K562 treated with DMSO at 1 percent for 4 hours (cell line): ENCODE data around the gene OR52W1. TPM values are rescaled to one million over a fixed set of nuclear protein-coding genes. Genes with fewer than 3 reads are reported as not detected.

Experiments used
- total RNA-seq: library from RNA; unstranded; fragments of 300-600 nt; gene quantifications from 2 replicates; pipeline ENCODE4 v1.2.3, GENCODE V29; 2022; ENCODE audit not compliant: insufficient read depth

The OR52W1 gene
- not detected in 2 replicates for total RNA-seq

GRCh38 chr11:6199174-6199810 is at the start of gene OR52W1:
OR52W1 (plus strand) TSS chr11:6199224; CDS start chr11:6199224, 0 bp downstream.

GRCh38 chr11:6170226-6170625 is 28.8 kb upstream of the OR52W1 start, which contains the start of gene OR52B2:
OR52B2 (minus strand) TSS chr11:6170326; CDS start chr11:6170326, 0 bp downstream.

GRCh38 chr11:6205366-6205765 is 6.3 kb downstream of the OR52W1 start, which contains the start of gene C11orf42:
C11orf42 (plus strand) TSS chr11:6205557; CDS start chr11:6205616, 59 bp downstream.

GRCh38 chr11:6234387-6235107 is 35.5 kb downstream of the OR52W1 start, which contains the start of gene FHIP1B:
FHIP1B (minus strand) TSS chr11:6234636; CDS start chr11:6224516, 10,120 bp downstream.

GRCh38 chr11:6238902-6239301 is 39.9 kb downstream of the OR52W1 start, which contains the start of gene CNGA4:
CNGA4 (plus strand) TSS chr11:6239089; CDS start chr11:6239207, 118 bp downstream.

Other genes starting within 250 kb of the OR52W1 start
- not detected in 2 replicates for gene OR56A5, start 230.7 kb upstream of the OR52W1 start, total RNA-seq
- gene OR52L1, start 212.2 kb upstream of the OR52W1 start, total RNA-seq: not detected in 2 replicates
- not detected in 2 replicates for gene OR56A4, start 192.3 kb upstream of the OR52W1 start, total RNA-seq
- gene OR56A1, start 168.5 kb upstream of the OR52W1 start, total RNA-seq: not detected in 2 replicates
- gene OR56B4, start 91.5 kb upstream of the OR52W1 start, total RNA-seq: not detected in 2 replicates
- gene OR52B2, start 28.9 kb upstream of the OR52W1 start, total RNA-seq: not detected in 2 replicates
- gene C11orf42, start 6.3 kb downstream of the OR52W1 start, total RNA-seq: not detected in 2 replicates
- gene FHIP1B, start 35.4 kb downstream of the OR52W1 start, total RNA-seq: 18.7 and 20.5 TPM in 2 replicates
- gene CNGA4, start 39.9 kb downstream of the OR52W1 start, total RNA-seq: not detected in 2 replicates
- not detected in 2 replicates for gene CCKBR, start 60.6 kb downstream of the OR52W1 start, total RNA-seq
- gene CAVIN3, start 121.3 kb downstream of the OR52W1 start, total RNA-seq: not detected in 2 replicates
- gene SMPD1, start 191.2 kb downstream of the OR52W1 start, total RNA-seq: 28.6 and 35.2 TPM in 2 replicates
- 1.3 and 1.5 TPM in 2 replicates for gene APBB1, start 219.9 kb downstream of the OR52W1 start, total RNA-seq
- 1.7 and 3.1 TPM in 2 replicates for gene HPX, start 241.8 kb downstream of the OR52W1 start, total RNA-seq